HG03521 (cell line): ENCODE data around the gene ZAP70.

Experiments used
- ATAC-seq: cut with Tn5 transposase; IDR thresholded peaks from one replicate; pipeline ENCODE4 v1.9.1; 2021; ENCODE audit warnings: mild to moderate bottlenecking, moderate library complexity; ENCODE audit not compliant: unreplicated experiment

ZAP70 gene

DNA sequence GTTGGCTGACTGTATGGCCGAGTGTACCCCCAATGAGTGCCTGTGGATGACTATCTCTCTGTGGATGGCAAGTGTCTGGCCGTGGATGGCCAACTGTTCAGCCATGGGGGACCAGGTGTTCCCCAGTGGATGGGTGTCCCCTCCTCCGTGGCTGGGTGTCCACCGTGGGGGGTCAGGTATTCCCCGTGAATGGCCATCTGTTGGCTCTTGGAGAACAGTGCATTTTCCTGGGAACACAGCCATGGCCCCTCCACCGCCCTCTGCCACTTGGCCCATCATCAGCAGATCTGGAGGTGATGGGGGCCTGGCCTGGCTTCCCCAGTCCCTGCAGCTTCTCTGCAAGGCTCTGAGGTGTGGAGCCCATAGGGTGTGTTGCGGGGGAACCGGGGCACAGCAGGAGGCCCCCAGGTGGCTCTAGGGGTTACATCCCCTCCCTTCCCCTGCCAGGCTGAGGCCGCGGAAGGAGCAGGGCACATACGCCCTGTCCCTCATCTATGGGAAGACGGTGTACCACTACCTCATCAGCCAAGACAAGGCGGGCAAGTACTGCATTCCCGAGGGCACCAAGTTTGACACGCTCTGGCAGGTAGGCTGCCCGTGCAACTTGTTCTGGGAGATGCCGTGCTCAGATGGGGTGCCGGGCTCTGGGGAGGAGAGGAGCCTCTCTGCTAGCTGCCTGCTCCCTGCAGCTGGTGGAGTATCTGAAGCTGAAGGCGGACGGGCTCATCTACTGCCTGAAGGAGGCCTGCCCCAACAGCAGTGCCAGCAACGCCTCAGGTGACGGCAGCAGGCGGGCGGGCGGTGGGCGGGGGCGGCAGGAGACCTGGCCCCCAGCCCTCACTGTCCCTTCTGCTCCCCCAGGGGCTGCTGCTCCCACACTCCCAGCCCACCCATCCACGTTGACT lies 19.3 kb downstream of the ZAP70 start:
- no peak for ATAC-seq

DNA sequence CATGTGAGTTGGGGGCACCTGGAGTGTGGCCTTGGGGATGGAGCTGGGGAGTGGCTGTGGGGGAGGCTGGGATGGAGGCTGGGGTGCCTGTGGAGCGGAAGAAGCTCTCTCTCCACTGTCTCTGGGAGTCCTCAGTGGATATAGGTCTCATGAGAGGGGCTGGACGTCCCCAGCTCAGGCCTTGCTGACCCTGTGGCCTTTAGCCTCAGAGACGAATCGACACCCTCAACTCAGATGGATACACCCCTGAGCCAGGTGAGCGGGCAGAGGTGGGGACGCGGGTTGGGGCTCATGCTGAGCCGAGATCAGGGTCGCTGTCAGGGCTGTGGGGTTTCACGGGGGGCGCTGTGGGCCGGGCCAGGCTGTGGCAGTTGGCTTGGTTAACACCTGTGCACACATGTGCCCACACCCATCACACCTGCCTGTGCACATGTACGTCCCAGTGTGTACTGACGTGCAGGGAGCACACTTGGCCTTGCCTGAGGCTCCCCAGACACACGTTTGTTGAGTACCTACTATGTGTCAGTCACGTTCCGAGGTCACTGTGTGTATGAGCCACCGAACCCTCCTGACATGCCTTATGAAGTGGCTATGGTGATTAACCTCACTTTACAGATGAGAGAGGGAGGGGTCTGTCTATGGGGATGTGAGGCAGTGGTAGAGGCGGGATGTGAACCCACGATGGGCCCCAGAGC lies 20.1 kb downstream of the ZAP70 start:
- ATAC-seq, result no peak

DNA sequence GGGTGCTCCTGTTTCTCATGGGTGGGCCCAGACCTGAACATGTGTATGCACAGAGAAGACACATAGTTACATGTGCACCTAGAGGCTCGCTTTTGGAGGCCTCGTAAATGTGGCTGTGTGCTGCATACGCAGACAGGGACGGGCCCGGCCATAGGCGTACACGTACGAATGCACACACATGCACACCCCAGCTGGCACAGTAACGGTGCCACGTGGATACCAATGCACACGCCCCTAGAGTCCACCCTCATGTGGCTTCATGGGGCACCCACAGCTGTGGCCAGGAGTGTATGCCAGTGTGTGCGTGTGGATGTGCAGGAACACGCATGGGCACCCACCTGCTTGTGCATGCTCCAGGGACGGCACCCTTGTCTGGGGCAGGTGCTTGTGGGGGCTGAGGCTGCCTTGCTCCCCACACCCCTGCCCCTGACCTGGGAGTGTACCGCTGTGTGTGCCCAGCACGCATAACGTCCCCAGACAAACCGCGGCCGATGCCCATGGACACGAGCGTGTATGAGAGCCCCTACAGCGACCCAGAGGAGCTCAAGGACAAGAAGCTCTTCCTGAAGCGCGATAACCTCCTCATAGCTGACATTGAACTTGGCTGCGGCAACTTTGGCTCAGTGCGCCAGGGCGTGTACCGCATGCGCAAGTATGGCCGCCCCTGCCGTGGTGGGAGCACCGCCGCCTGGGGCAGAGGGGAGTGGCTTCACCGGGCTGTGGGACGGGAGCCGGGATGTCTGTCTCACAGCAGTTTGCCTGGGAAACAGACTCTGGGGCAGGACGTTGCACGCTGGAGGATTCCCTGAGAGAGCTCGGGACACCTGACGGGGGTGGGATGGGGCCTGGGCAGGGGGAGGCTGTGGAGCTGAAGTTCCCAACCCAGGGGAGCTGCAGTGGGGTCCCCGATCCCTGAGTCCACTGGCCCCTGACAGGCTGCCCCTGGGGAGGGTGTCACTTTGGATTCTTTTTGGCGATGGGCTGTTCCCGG lies 21.0 kb downstream of the ZAP70 start:
- ATAC-seq, result no peak

DNA sequence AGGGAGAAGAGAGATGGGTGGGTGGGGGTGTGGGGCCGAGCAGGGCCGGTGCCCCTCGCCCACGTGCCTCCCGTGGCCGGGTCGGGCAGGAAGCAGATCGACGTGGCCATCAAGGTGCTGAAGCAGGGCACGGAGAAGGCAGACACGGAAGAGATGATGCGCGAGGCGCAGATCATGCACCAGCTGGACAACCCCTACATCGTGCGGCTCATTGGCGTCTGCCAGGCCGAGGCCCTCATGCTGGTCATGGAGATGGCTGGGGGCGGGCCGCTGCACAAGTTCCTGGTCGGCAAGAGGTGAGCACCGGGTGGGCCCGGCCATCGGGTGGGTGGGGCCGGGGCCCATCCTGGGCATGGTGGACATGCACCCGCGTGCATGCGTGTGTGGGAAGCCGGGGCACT lies 21.8 kb downstream of the ZAP70 start:
- ATAC-seq, result no peak

DNA sequence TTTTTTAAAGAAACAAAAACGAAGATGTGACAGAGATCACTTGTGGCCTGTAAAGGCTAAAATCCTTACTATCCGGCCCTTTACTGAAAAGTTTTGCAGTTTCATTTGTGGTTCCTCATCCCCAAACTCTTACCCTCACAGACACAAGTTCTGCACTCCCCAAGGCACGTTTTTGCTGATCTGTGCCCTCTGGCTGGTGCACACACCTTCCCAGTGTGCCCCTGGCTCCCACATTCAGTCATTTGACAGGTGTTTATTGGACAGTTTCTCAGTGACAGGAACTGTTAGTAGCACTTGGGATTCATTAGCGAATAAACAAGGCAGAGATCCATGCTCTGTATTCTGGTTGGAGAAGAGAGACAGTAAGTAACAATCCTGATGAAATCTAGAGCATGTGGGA lies 22.8 kb downstream of the ZAP70 start:
- no peak for ATAC-seq

DNA sequence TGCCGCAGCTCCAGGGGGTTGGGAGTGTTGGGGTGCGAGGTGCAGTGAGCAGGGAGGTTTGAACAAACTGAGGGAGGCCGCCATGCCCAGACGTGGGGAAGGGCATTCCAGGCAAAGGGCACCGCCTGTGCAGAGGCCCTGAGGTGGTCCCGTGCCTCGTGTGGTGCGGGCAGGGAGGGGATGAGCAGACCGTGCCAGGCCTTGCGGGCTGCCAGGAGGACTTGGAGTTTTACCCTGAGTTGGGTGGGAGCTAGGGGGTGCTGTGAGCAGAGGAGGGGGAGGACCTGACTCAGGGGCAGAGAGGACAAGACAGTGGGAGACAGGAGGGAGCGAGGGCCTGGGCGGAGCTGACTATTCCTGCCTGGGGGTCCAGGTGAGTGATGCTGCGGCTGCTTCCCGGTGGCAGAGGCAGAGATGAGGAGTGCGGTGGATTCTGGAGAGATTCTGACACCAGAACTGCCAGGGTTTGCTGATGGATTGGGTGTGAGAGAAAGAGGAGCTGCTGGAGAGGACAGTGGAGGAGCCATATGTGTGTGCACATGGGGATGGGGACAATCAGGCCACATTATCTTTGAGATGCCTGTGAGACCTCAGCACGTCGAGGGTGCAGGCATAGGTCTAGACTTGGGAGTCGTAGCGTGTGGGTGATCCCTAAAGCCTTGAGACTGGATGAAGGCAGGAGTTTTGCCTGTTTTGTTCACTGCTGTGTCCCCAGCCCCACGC lies 23.4 kb downstream of the ZAP70 start:
- no peak for ATAC-seq

DNA sequence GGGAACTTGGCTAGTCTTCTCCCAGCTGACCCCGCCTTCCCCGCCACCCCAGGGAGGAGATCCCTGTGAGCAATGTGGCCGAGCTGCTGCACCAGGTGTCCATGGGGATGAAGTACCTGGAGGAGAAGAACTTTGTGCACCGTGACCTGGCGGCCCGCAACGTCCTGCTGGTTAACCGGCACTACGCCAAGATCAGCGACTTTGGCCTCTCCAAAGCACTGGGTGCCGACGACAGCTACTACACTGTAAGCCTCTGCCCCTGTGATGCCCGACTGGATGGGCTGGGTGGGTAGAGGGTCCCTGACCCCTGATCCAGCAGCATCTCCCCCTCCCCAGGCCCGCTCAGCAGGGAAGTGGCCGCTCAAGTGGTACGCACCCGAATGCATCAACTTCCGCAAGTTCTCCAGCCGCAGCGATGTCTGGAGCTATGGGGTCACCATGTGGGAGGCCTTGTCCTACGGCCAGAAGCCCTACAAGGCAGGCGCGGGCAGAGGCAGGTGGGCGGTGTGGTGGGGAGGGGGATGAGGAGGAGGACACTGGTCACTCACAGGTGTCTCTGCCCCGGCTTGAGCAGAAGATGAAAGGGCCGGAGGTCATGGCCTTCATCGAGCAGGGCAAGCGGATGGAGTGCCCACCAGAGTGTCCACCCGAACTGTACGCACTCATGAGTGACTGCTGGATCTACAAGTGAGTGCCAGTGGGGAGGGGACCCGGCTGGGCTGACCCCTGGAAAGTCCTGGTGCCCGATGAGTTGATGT lies 24.2 kb downstream of the ZAP70 start:
- no peak for ATAC-seq

DNA sequence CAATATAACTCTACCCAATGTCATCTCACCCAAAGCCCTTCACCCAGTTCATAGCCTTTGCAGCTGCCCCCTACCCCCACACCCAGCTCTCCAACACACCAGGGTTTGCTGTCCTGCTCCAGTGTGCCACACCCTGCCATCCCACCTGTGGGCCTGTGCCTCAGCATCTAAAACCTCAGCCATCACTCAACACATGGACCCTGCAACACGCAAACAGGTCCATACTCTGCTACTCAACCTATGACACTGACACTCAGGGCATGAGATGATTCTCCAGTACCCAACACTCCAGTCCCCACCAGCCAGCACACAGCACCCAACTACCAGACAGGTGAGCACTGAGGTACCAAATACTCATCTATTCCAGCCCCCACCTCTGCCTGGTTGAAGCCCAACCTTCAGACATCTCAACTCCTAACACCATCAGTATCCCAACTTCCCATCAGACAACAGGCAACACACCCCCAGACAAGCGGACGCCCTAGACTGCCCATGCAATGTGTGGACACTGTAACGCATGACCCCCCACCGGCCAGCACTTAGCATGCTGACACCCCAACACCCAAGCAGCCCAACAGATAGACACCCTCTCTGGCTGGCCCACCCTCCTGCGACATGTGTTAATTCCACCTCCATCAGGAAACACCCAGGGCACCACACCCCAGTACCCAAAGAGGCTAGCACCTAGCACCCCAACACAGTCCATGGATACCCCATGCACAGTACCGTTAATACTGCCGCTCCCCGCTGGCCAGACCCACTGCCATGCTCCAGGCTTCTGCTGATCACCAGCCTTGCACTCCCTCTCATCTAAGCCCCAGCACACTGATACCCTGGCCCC lies 25.0 kb downstream of the ZAP70 start:
- no peak for ATAC-seq

DNA sequence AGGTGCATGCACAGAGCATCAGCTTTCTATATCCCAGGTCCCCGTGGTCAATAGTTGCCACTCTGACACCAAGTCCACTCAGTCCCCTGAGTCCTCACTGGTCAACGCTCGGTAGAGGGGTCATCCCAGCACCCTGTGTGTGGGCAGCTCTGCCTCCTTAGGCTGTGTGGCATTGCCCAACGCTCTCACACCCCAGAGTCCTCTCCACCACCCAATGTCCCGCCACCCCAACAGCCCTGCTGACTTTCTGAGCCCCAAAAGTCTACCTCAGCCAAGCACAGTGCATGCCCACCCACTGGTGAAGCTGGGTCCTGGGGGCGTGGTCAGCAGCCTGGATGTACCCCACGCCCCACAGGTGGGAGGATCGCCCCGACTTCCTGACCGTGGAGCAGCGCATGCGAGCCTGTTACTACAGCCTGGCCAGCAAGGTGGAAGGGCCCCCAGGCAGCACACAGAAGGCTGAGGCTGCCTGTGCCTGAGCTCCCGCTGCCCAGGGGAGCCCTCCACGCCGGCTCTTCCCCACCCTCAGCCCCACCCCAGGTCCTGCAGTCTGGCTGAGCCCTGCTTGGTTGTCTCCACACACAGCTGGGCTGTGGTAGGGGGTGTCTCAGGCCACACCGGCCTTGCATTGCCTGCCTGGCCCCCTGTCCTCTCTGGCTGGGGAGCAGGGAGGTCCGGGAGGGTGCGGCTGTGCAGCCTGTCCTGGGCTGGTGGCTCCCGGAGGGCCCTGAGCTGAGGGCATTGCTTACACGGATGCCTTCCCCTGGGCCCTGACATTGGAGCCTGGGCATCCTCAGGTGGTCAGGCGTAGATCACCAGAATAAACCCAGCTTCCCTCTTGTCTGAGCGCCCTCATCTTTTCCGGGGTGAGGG lies 25.9 kb downstream of the ZAP70 start:
- no peak for ATAC-seq

DNA sequence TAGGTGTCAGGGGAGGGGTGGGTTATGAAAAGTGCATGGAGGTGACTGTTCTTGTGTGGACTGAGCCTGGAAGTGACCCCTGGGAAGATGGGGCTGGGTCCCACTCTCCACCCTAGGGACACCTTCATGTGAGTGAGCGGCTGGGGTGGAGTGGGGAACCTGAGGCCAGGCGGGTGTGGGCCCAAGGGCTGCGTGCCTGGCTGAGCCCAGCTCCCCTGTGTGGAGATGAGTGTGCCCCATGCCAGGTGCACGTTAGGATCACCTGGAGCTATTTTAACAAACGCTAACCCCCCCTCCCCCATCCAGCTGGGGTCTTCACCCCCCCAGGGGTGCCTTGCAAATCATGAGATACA lies 26.5 kb downstream of the ZAP70 start:
- ATAC-seq, result no peak

DNA sequence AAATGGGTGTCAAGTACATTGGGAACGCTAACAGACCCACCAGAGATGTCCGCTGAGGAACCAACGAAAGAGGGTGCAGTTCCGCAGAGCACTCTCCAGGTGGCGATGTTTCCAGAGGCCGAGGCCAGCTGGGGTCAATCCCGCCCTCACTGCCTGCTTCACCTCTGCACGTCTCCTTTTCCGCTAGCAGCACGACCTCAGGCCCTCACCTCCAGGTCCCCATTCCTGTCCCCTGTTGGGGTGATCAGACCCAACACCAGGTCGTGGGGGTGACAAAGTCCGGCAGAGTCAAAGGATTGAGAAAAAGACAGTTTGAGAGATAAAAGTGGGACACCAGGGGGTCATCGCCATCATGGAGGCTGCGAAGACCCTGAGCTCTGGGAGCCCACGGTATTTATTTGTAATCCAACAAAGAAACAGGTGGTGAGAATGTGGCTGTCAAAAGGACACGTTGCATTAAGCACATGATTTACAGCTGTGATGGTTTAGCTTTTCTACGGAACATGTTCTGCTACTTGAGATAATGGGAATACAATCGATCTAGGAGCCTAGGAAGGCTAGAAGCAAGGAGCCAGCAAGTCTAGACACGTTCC lies 27.3 kb downstream of the ZAP70 start:
- ATAC-seq, result no peak

DNA sequence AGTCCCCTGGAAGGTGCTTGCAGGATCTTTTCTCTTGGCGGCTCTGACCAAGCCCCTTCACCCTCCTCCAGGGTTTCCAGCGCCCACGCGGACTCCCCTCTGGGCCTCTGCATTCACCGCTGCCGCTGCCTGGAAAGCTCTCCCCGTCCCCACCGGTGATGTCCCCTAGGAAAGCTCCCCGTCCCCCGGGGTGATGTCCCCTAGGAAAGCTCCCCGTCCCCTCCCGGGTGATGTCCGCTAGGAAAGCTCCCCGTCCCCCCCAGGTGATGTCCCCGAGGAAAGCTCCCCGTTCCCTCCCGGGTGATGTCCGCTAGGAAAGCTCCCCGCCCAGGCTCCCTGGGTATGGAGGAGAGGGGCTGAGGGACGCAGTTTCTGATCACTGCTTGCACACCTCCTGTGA lies 27.9 kb downstream of the ZAP70 start:
- ATAC-seq, result no peak

DNA sequence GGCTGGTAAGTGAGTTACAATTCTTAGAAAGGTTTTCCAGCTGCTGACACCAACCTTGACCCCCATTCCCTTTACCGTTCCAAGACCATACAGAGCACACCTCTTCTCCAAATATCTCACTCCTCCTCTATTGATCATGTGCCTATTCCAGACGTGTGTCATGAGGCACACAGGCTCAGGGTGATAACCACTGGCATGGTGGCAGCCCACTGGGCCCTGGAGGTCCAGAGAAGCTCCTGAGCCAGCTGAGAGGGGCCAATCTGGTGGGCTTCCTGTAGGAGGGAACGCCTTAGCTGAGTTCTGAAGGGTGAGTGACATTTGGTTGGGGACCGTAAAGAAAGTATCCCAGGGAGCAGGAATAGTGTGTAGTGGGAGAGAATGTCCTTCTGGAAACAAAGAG lies 28.3 kb downstream of the ZAP70 start:
- ATAC-seq, result no peak

DNA sequence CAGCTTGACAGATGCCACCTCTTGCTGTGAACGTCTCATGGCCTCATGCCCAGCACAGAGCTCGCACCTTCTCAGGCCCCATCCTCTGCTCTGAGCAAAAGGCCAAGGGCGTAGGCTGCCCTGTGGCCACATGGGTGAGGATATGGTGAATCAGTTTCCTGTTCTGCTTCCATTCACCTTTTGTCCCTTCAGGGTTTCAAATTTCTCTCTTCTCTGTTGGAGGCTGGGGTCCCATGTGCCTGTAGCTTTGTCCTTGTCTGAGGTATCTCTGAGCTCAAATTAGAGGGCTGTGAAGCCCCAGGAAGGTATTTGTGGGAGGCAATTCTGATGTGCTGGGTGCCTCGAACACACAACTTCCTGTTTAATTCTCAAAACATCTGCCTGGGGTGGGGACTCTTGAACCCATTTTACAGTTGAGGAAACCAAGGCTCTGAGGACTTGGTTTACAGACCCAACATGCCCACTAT lies 29.0 kb downstream of the ZAP70 start:
- ATAC-seq, result no peak

DNA sequence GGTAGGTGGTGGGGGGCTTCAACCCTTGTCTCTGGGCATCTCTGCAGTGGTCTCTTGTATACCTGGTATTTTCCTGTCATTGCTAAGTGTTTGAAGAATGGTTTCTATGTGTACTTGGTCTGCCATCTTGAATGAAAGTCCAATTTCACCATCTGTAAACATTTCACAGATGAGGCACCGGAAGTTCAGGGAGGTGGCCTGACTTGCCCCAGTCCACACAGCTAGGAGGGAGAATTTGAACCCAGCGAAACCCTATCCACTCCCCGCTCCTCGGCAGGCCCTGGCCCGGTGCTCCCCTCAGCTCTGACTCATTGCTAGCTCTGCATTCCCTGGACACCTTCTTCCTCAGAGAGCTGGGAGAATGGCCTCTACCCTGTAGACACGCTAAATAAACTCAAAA lies 30.5 kb downstream of the ZAP70 start:
- ATAC-seq, result no peak

DNA sequence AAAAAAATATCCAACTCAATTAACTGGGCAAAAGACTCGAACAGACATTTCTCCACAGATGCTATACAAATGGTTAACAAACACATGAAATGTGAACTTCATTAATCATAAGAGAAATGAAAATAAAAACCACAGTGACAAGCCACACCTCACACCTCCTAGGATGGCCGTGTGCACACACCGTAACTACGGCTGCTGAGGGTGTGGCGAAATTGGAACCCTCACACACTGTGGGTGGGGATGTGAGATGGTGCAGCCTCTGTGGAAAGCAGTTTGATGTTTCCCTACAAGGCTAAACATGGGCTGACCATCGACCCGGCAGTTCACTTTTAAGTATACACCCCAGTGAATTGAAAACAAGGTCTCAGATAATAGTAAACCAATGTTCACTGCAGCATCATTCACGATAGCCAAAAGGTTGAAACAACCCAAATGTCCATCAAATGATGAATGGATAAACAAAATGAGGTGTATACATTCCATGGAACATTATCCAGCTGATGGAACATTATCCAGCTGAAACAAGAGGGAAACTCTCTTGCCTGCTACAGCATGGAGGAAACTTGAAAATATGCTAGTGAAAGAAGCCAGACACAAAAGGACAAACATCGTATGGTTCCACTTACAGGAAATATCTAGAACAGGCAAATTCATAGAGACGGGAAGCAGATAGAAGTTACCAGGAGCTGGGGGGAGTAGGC lies 32.2 kb downstream of the ZAP70 start:
- ATAC-seq, result no peak

DNA sequence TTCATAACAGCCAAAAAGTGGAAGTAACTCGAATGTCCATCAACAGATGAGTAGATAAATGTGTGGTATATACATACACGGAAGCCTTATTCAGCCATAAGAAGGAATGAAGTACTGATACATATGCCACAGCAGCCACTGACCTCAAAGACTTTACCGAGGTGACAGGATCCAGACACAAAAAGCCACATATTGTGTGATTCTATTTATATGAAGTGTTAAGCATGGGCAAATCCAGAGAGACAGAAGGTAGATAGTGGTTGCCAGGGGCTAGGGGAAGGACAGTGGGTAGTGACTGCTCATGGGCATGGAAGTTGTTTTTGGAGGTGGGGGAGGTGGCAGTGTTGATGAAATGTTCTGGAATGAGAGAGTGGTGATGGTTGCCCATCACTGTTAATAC lies 33.9 kb downstream of the ZAP70 start:
- no peak for ATAC-seq
